HG02571 (cell line): ENCODE data around the gene GXYLT2.
"Not testable (repeated sequence)": the region's sequence is repeated elsewhere in the genome, so short reads cannot be mapped to it uniquely, and the experiment has no call there.

Experiments used
- ATAC-seq: cut with Tn5 transposase; IDR thresholded peaks from one replicate; pipeline ENCODE4 v1.9.1; 2021; ENCODE audit warnings: mild to moderate bottlenecking, moderate library complexity; ENCODE audit not compliant: unreplicated experiment

The GXYLT2 gene

GRCh38 chr3:72892081-72892775 lies 4.4 kb downstream of the GXYLT2 start:
- no peak for ATAC-seq

- no peak for ATAC-seq
Observed at GRCh38 chr3:72892870-72893269, 5.0 kb downstream of the GXYLT2 start.

GRCh38 chr3:72894976-72895552 lies 7.2 kb downstream of the GXYLT2 start:
- no peak for ATAC-seq

GRCh38 chr3:72896996-72897757 lies 9.3 kb downstream of the GXYLT2 start:
- no peak for ATAC-seq

- no peak for ATAC-seq
Observed at GRCh38 chr3:72897758-72898007, 9.8 kb downstream of the GXYLT2 start.

GRCh38 chr3:72899349-72899765 lies 11.5 kb downstream of the GXYLT2 start:
- no peak for ATAC-seq

- ATAC-seq: no peak
Observed at GRCh38 chr3:72900048-72900447, 12.2 kb downstream of the GXYLT2 start.

GRCh38 chr3:72901840-72902239 lies 14.0 kb downstream of the GXYLT2 start:
- ATAC-seq: no peak

- ATAC-seq: no peak
Observed at GRCh38 chr3:72903004-72903403, 15.2 kb downstream of the GXYLT2 start.

GRCh38 chr3:72904163-72904562 lies 16.3 kb downstream of the GXYLT2 start:
- ATAC-seq: no peak

- ATAC-seq: no peak
Observed at GRCh38 chr3:72906154-72906553, 18.3 kb downstream of the GXYLT2 start.

GRCh38 chr3:72907131-72907711 lies 19.4 kb downstream of the GXYLT2 start:
- no peak for ATAC-seq

- no peak for ATAC-seq
Observed at GRCh38 chr3:72907731-72908620, 20.1 kb downstream of the GXYLT2 start.

- ATAC-seq: no peak
Observed at GRCh38 chr3:72909591-72909990, 21.7 kb downstream of the GXYLT2 start.

GRCh38 chr3:72912532-72912931 lies 24.7 kb downstream of the GXYLT2 start:
- no peak for ATAC-seq

GRCh38 chr3:72914383-72914782 lies 26.5 kb downstream of the GXYLT2 start:
- no peak for ATAC-seq

- ATAC-seq: no peak
Observed at GRCh38 chr3:72916250-72916649, 28.4 kb downstream of the GXYLT2 start.

- no peak for ATAC-seq
Observed at GRCh38 chr3:72919520-72919919, 31.7 kb downstream of the GXYLT2 start.

- no peak for ATAC-seq
Observed at GRCh38 chr3:72924055-72924454, 36.2 kb downstream of the GXYLT2 start.

- not testable (repeated sequence) for ATAC-seq
Observed at GRCh38 chr3:72928781-72929735, 41.2 kb downstream of the GXYLT2 start.
